NB4 (cell line): ENCODE measurements around the gene ZSCAN12.

Source experiments
- DNase-seq: peaks from one replicate; pipeline ENCODE4 v3.0.0; 2010; ENCODE audit warnings: low read depth
- H3K4me3 ChIP-seq: one replicate; pipeline ENCODE4 v1.5.1; 2011; ENCODE audit warnings: mild to moderate bottlenecking, low read depth, low read length, moderate library complexity
- CTCF ChIP-seq: IDR thresholded peaks from one replicate; pipeline ENCODE4 v1.5.1; 2012; ENCODE audit warnings: low read depth, low read length
- MAX ChIP-seq: IDR thresholded peaks from 2 replicates; pipeline ENCODE4 v1.6.1; 2011; ENCODE audit warnings: low read depth, low read length
- MYC ChIP-seq: IDR thresholded peaks from 2 replicates; pipeline ENCODE4 v1.6.1; 2011; ENCODE audit warnings: low read depth, low read length
- POLR2A ChIP-seq: IDR thresholded peaks from 2 replicates; pipeline ENCODE4 v1.6.1; 2011; ENCODE audit warnings: mild to moderate bottlenecking; ENCODE audit not compliant: insufficient read length; ENCODE audit errors: extremely low read depth

ZSCAN12 gene

GRCh38 chr6:28402197-28402596 is 2.6 kb upstream of the ZSCAN12 start:
- DNase-seq = no peak
- no peak for TF ChIP-seq MAX
- no peak for TF ChIP-seq MYC
- TF ChIP-seq CTCF = no peak
- TF ChIP-seq POLR2A = no peak
- no peak overlapping the region for H3K4me3 ChIP-seq

- no peak overlapping the region for H3K4me3 ChIP-seq
- DNase-seq = no peak
- no peak for TF ChIP-seq CTCF
- no peak for TF ChIP-seq POLR2A
- TF ChIP-seq MAX = no peak
- TF ChIP-seq MYC = no peak
These were observed 1.6 kb upstream of the ZSCAN12 start for GRCh38 chr6:28401172-28401571.

- H3K4me3 ChIP-seq = peak overlapping the region; percentile 93
- TF ChIP-seq MAX (no peak), CTCF (no peak), POLR2A (no peak), MYC (no peak)
- no peak for DNase-seq
These were observed 540 bp upstream of the ZSCAN12 start for GRCh38 chr6:28400122-28400451.

GRCh38 chr6:28395918-28396317 is 3.6 kb downstream of the ZSCAN12 start:
- no peak for TF ChIP-seq POLR2A
- TF ChIP-seq MAX = no peak
- TF ChIP-seq MYC = no peak
- no peak for TF ChIP-seq CTCF
- H3K4me3 ChIP-seq = peak overlapping the region; percentile 1
- DNase-seq = no peak

GRCh38 chr6:28393912-28394662 is 5.5 kb downstream of the ZSCAN12 start:
- DNase-seq = peak; percentile 38
- TF ChIP-seq CTCF (peak; percentile 37), MYC (no peak)
- H3K4me3 ChIP-seq = peak overlapping the region; percentile 2

- no peak overlapping the region for H3K4me3 ChIP-seq
- no peak for TF ChIP-seq MAX
- TF ChIP-seq CTCF = no peak
- no peak for TF ChIP-seq MYC
- no peak for TF ChIP-seq POLR2A
- DNase-seq = no peak
These were observed 8.9 kb downstream of the ZSCAN12 start for GRCh38 chr6:28390688-28391087.
